Vagina (tissue), 2 donors: ENCODE data around the gene CHD6. TPM values are rescaled to one million over a fixed set of nuclear protein-coding genes. Genes with fewer than 3 reads are reported as not detected.

Experiments used
- DNase-seq, 2 donors: peaks; one replicate each; pipeline ENCODE4 v3.0.0-alpha.2; 2017; ENCODE audit errors: extremely low spot score in 2 of 2
- H3K27ac ChIP-seq: fragments of 200-600 bp; sonication (generic); one replicate; pipeline ENCODE4 v1.5.1; 2019
- H3K27me3 ChIP-seq: fragments of 200-600 bp; sonication (generic); one replicate; pipeline ENCODE4 v1.5.1; 2019
- H3K36me3 ChIP-seq, 2 donors: fragments of 200-600 bp; sonication (generic); one replicate each; pipeline ENCODE4 v1.5.1; 2017 to 2019
- H3K4me1 ChIP-seq: fragments of 200-600 bp; sonication (generic); one replicate; pipeline ENCODE4 v1.5.1; 2019
- H3K4me3 ChIP-seq, 2 donors: fragments of 200-600 bp; sonication (generic); 1 replicate in 1 of 2; 2 replicates in 1 of 2; pipeline ENCODE4 v1.5.1; 2016 to 2019
- H3K9me3 ChIP-seq: fragments of 200-600 bp; sonication (generic); one replicate; pipeline ENCODE4 v1.5.1; 2019
- POLR2A ChIP-seq, 2 donors: fragments of 450-650 bp; IDR thresholded peaks; one replicate each; pipeline ENCODE4 v1.6.1; 2017; ENCODE audit warnings: antibody characterized with exemption in 2 of 2, mild to moderate bottlenecking in 2 of 2, moderate library complexity in 2 of 2
- POLR2AphosphoS5 ChIP-seq, 2 donors: sonication (generic); formaldehyde crosslinking; IDR thresholded peaks; one replicate each; pipeline ENCODE4 v1.9.0; 2017; ENCODE audit warnings: antibody characterized with exemption in 2 of 2, mild to moderate bottlenecking in 2 of 2, low read depth in 1 of 2; ENCODE audit not compliant: insufficient read depth in 1 of 2
- intact Hi-C: fragments of 100-400 bp; cut with DNase I; formaldehyde crosslinking; loops from one replicate; pipeline ENCODE4 v1.15.1; 2023
- total RNA-seq: library from RNA; depleted of rRNA; stranded (reverse); fragments of >200 nt; gene quantifications from one replicate; pipeline ENCODE4 v1.2.3, GENCODE V29; 2016
- TF ChIP-seq, protein P1 (sequence below), 3 experiments: fragments of 450-650 bp in 2 of 3; fragments of 200-600 bp in 1 of 3; sonication (generic) in 1 of 3; IDR thresholded peaks; one replicate each; pipeline ENCODE4 v1.5.1; 2017 to 2019; ENCODE audit warnings: antibody characterized with exemption in 3 of 3, mild to moderate bottlenecking in 2 of 3, moderate library complexity in 2 of 3

Gene CHD6
- total RNA-seq, 1 donor from 2014 or later = 37.6 TPM

- Histone ChIP-seq H3K36me3 (no peaks in the 10 kb centered on the region), H3K27ac (no peak overlapping the region), H3K4me3 (no peak overlapping the region), H3K27me3 (no peaks in the 10 kb centered on the region), H3K9me3 (no peaks in the 10 kb centered on the region), H3K4me1 (peaks cover 6% of the 10 kb centered on the region)
- intact Hi-C loops = no loop called here
- no peak for TF ChIP-seq POLR2AphosphoS5 (IDR thresholded peaks at IDR 0.05; ENCODE audit: insufficient read depth in 1 of 2, low read depth in 1 of 2)
- no peak for DNase-seq
Observed at GRCh38 chr20:41367956-41368355, 250.2 kb downstream of the CHD6 start.

- TF ChIP-seq, protein P1, sequence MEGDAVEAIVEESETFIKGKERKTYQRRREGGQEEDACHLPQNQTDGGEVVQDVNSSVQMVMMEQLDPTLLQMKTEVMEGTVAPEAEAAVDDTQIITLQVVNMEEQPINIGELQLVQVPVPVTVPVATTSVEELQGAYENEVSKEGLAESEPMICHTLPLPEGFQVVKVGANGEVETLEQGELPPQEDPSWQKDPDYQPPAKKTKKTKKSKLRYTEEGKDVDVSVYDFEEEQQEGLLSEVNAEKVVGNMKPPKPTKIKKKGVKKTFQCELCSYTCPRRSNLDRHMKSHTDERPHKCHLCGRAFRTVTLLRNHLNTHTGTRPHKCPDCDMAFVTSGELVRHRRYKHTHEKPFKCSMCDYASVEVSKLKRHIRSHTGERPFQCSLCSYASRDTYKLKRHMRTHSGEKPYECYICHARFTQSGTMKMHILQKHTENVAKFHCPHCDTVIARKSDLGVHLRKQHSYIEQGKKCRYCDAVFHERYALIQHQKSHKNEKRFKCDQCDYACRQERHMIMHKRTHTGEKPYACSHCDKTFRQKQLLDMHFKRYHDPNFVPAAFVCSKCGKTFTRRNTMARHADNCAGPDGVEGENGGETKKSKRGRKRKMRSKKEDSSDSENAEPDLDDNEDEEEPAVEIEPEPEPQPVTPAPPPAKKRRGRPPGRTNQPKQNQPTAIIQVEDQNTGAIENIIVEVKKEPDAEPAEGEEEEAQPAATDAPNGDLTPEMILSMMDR (IDR thresholded peaks at IDR 0.05) = no peak
- TF ChIP-seq POLR2AphosphoS5 (IDR thresholded peaks at IDR 0.05; ENCODE audit: insufficient read depth in 1 of 2, low read depth in 1 of 2) = no peak
- TF ChIP-seq POLR2A (IDR thresholded peaks at IDR 0.05) = no peak
- H3K27me3 ChIP-seq = no peaks in the 10 kb centered on the region
- H3K27ac ChIP-seq = no peak overlapping the region
- peaks cover 6% of the 10 kb centered on the region for H3K4me1 ChIP-seq
- no peaks in the 10 kb centered on the region for H3K36me3 ChIP-seq
- peak overlapping the region in 1 of 2 donors; percentile 71 for H3K4me3 ChIP-seq
- intact Hi-C loops = no loop called here
- no peak for DNase-seq
- no peaks in the 10 kb centered on the region for H3K9me3 ChIP-seq
Observed at GRCh38 chr20:41367393-41367695, 250.8 kb downstream of the CHD6 start.

- no peak within 1 kb of the TSS for H3K27ac ChIP-seq
- no peaks in the 10 kb centered on the region for H3K9me3 ChIP-seq
- H3K27me3 ChIP-seq = no peaks in the 10 kb centered on the region
- intact Hi-C loops = no loop called here
- H3K36me3 ChIP-seq = no peaks in the 10 kb centered on the region
- peak within 1 kb of the TSS; percentile 40 to 71 for H3K4me3 ChIP-seq
- TF ChIP-seq, protein P1 (IDR thresholded peaks at IDR 0.05) = no peak
- TF ChIP-seq POLR2AphosphoS5 (IDR thresholded peaks at IDR 0.05; ENCODE audit: insufficient read depth in 1 of 2, low read depth in 1 of 2) (no peak), POLR2A (IDR thresholded peaks at IDR 0.05) (no peak)
- DNase-seq = no peak
- H3K4me1 ChIP-seq = peaks cover 6% of the 10 kb centered on the region
Observed at GRCh38 chr20:41366546-41367392, 251.4 kb downstream of the CHD6 start, which contains the start of gene EMILIN3. TSS of gene EMILIN3 (minus strand) at chr20:41366818. CDS start at chr20:41366634, 184 bp downstream.

- Histone ChIP-seq H3K27ac (no peak overlapping the region), H3K27me3 (no peaks in the 10 kb centered on the region), H3K36me3 (no peaks in the 10 kb centered on the region), H3K9me3 (no peaks in the 10 kb centered on the region), H3K4me1 (peaks cover 6% of the 10 kb centered on the region), H3K4me3 (peak overlapping the region; percentile 40 to 71)
- no peak for DNase-seq
- intact Hi-C loops = no loop called here
- TF ChIP-seq, protein P1 (IDR thresholded peaks at IDR 0.05) = no peak
- TF ChIP-seq POLR2A (IDR thresholded peaks at IDR 0.05) (no peak), POLR2AphosphoS5 (IDR thresholded peaks at IDR 0.05; ENCODE audit: insufficient read depth in 1 of 2, low read depth in 1 of 2) (no peak)
Observed at GRCh38 chr20:41365777-41366545, 252.2 kb downstream of the CHD6 start.

DNA sequence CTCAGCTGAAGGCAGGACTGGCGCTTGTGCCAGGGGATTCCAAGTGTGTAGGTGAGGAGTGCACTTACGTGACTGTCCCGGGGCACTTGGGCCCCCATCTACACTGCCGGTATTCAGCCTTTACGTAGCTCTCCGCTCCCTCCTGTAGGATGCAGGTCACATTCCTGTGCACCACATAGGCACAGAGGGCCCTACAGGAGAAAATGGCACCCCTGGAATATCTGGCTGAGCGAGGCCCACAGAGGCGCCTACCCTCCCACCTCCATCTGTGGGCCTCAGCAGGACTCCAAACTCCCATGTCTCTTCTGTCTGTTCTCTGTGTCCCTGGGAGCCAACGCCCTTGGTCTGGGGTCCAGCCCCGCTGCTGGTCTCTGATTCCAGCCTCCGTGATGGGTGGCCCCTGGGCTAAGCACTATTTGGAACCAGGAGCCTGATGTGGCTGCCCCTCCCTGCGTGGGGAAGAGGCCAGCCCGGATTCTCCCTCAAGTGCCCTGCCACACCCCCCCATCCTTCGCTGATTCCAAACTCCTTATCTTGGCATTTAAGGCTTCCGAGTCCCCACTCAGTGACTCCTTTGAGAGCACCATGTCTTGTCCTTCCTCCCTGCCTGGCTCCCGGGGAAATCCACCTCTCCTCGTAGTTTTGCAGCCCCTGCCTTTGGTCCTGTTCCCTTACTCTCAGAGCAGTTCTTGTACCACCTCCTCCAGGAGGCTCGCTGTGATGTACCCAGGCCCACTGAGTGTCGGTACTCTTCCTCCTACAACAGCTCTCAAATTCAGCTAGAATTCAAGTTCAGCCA, 253.0 kb downstream of the CHD6 start:
- H3K9me3 ChIP-seq = no peaks in the 10 kb centered on the region
- no peaks in the 10 kb centered on the region for H3K36me3 ChIP-seq
- H3K27me3 ChIP-seq = no peaks in the 10 kb centered on the region
- intact Hi-C loops = no loop called here
- TF ChIP-seq POLR2A (IDR thresholded peaks at IDR 0.05) (no peak), POLR2AphosphoS5 (IDR thresholded peaks at IDR 0.05; ENCODE audit: insufficient read depth in 1 of 2, low read depth in 1 of 2) (no peak)
- TF ChIP-seq, protein P1 (IDR thresholded peaks at IDR 0.05) = no peak
- H3K4me3 ChIP-seq = peak overlapping the region in 1 of 2 donors; percentile 40
- no peak overlapping the region for H3K27ac ChIP-seq
- DNase-seq = no peak
- peaks cover 6% of the 10 kb centered on the region for H3K4me1 ChIP-seq
